Measurements from ENCODE around the gene USP54. TPM values are rescaled to one million over a fixed set of nuclear protein-coding genes. Genes with fewer than 3 reads are reported as not detected.
"Not testable (repeated sequence)": the region's sequence is repeated elsewhere in the genome, so short reads cannot be mapped to it uniquely, and the experiment has no call there.

The USP54 gene
- total and polyA plus RNA-seq, 5 donors, result 7.5 to 65.6 (median 23.8) TPM

DNA sequence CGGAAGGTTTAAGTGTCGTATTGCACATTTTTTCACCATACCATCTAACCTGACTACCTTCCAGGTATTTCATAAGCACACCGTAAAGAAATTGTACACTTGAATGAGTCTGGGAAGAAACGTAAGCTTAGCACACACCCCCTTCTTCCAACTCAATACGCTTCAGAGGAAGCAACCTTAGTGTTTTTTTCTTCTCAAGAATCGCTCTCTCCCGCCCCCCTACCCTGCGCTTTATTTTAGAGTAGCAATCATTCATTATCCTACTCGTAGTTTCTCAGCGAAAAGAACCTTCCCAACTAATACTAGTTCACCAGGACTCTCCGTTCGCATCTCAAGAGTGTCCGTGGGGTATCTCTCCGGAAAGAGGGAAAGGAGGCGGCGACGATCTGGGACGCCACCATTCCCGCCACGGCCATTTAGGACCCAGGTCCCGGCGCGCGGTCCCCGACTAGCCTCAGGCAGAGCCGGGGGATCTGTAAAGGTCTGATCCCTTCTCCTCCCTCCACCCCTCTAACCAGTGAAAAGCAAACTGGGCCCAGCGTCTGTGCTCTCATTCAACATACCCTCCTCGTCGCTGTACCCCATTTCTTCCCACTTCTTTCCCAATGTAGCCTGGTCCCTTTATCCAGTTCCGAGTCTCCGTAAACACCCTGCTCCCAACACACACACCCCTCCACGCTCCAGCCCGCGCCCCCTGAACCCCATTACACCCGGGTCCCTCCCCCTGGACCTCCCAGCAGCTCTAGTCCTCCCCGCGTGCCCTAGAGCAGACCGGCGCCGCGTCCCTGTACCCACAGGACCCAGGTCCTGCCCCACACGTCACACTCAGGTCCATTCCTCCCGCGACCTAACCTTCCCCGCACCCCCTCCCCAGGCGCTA, 34.1 kb upstream of the USP54 start:
- H3K4me1 ChIP-seq (ENCODE audit: control insufficient read depth, insufficient read depth, low read length), result no peaks in the 10 kb centered on the region
- H3K27ac ChIP-seq (ENCODE audit: low read length), result peak overlapping the region; percentile 37
- intact Hi-C loops (cut with DNase I), result no loop called here
- 1% methylated on average over 45 of the region's 46 CpGs for WGBS
- H3K27me3 ChIP-seq (ENCODE audit: control insufficient read depth, insufficient read depth), result no peaks in the 10 kb centered on the region
- peak overlapping the region; percentile 63 for H3K4me3 ChIP-seq (ENCODE audit: low read length)
- peak in 2 of 3 donors; percentile 58 to 63 for DNase-seq
- ATAC-seq, result peak; percentile 45 to 85
- H3K9me3 ChIP-seq (ENCODE audit: control insufficient read depth, low read length), result no peaks in the 10 kb centered on the region

- Histone ChIP-seq H3K4me1 (ENCODE audit: control insufficient read depth, insufficient read depth, low read length) (no peaks in the 10 kb centered on the region), H3K9me3 (ENCODE audit: control insufficient read depth, low read length) (no peaks in the 10 kb centered on the region), H3K27ac (ENCODE audit: low read length) (no peak overlapping the region), H3K27me3 (ENCODE audit: control insufficient read depth, insufficient read depth) (no peaks in the 10 kb centered on the region), H3K4me3 (ENCODE audit: low read length) (no peak overlapping the region)
- DNase-seq (no peak), ATAC-seq (no peak)
- 92% methylated on average over 4 of the region's 4 CpGs for WGBS
- intact Hi-C loops (cut with DNase I), result no loop called here
Measured at GRCh38 chr10:73623056-73623455, 31.9 kb upstream of the USP54 start.

- DNase-seq; H3K27me3 ChIP-seq (ENCODE audit: control insufficient read depth, insufficient read depth); H3K27ac ChIP-seq (ENCODE audit: low read length); H3K4me1 ChIP-seq (ENCODE audit: control insufficient read depth, insufficient read depth, low read length); intact Hi-C loops (cut with DNase I); ATAC-seq; H3K9me3 ChIP-seq (ENCODE audit: control insufficient read depth, low read length); H3K4me3 ChIP-seq (ENCODE audit: low read length): not testable (repeated sequence)
- WGBS, result 93% methylated on average over 12 of the region's 12 CpGs
Measured at GRCh38 chr10:73620974-73621373, 29.8 kb upstream of the USP54 start.

- H3K9me3 ChIP-seq (ENCODE audit: control insufficient read depth, low read length); H3K4me3 ChIP-seq (ENCODE audit: low read length); H3K27me3 ChIP-seq (ENCODE audit: control insufficient read depth, insufficient read depth); ATAC-seq; DNase-seq; H3K4me1 ChIP-seq (ENCODE audit: control insufficient read depth, insufficient read depth, low read length); intact Hi-C loops (cut with DNase I); H3K27ac ChIP-seq (ENCODE audit: low read length): not testable (repeated sequence)
- 99% methylated on average over 8 of the region's 8 CpGs for WGBS
Measured at GRCh38 chr10:73617143-73617542, 26.0 kb upstream of the USP54 start.

GRCh38 chr10:73614720-73615119, 23.6 kb upstream of the USP54 start:
- ATAC-seq, result no peak
- H3K27ac ChIP-seq (ENCODE audit: low read length), result no peak overlapping the region
- no peaks in the 10 kb centered on the region for H3K4me1 ChIP-seq (ENCODE audit: control insufficient read depth, insufficient read depth, low read length)
- no peaks in the 10 kb centered on the region for H3K27me3 ChIP-seq (ENCODE audit: control insufficient read depth, insufficient read depth)
- no peak for DNase-seq
- 94% methylated on average over 3 of the region's 3 CpGs for WGBS
- no peaks in the 10 kb centered on the region for H3K9me3 ChIP-seq (ENCODE audit: control insufficient read depth, low read length)
- intact Hi-C loops (cut with DNase I), result no loop called here
- H3K4me3 ChIP-seq (ENCODE audit: low read length), result no peak overlapping the region

GRCh38 chr10:73609116-73609515, 18.0 kb upstream of the USP54 start:
- Histone ChIP-seq H3K4me3 (ENCODE audit: low read length) (no peak overlapping the region), H3K27ac (ENCODE audit: low read length) (no peak overlapping the region), H3K4me1 (ENCODE audit: control insufficient read depth, insufficient read depth, low read length) (no peaks in the 10 kb centered on the region), H3K27me3 (ENCODE audit: control insufficient read depth, insufficient read depth) (no peaks in the 10 kb centered on the region), H3K9me3 (ENCODE audit: control insufficient read depth, low read length) (no peaks in the 10 kb centered on the region)
- WGBS, result 84% methylated on average over 4 of the region's 4 CpGs
- intact Hi-C loops (cut with DNase I), result no loop called here
- DNase-seq, result no peak
- no peak for ATAC-seq

DNA sequence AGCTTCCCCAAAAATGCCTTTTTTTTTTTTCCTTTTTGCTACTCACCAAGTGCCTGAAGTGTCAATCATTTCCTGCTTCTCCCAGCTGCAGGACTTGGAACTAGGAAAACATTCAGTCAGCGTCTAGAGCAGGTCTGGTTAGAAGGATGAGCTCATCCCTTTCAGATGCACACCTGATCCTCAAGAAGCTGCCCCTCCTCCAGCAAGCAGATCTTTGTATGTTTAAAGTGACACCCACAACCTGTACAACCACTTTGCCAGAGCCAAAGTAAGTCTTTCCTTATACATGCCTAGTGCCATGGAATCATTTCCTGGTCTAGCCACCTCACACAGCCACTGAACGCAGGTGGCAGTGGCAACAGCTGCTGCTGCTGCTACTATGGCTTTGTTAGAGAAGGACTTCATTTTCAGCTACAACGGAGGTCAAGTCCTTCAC, 10.4 kb upstream of the USP54 start:
- no peak overlapping the region for H3K4me3 ChIP-seq (ENCODE audit: low read length)
- intact Hi-C loops (cut with DNase I), result no loop called here
- 49% methylated on average over 3 of the region's 3 CpGs for WGBS

GRCh38 chr10:73597346-73597745, 6.2 kb upstream of the USP54 start:
- H3K9me3 ChIP-seq (ENCODE audit: control insufficient read depth, low read length), result no peaks in the 10 kb centered on the region
- 96% methylated on average over 1 of the region's 1 CpG for WGBS
- H3K27ac ChIP-seq (ENCODE audit: low read length), result no peak overlapping the region
- DNase-seq (no peak), ATAC-seq (no peak)
- no peak overlapping the region for H3K4me3 ChIP-seq (ENCODE audit: low read length)
- H3K27me3 ChIP-seq (ENCODE audit: control insufficient read depth, insufficient read depth), result no peaks in the 10 kb centered on the region
- H3K4me1 ChIP-seq (ENCODE audit: control insufficient read depth, insufficient read depth, low read length), result no peaks in the 10 kb centered on the region
- intact Hi-C loops (cut with DNase I), result no loop called here

More for the DNA sequence above, 10.4 kb upstream of the USP54 start:
- peak in 1 of 2 donors; percentile 38 for ATAC-seq
- no peaks in the 10 kb centered on the region for H3K27me3 ChIP-seq (ENCODE audit: control insufficient read depth, insufficient read depth)
- no peak overlapping the region for H3K27ac ChIP-seq (ENCODE audit: low read length)
- H3K4me1 ChIP-seq (ENCODE audit: control insufficient read depth, insufficient read depth, low read length), result no peaks in the 10 kb centered on the region
- H3K9me3 ChIP-seq (ENCODE audit: control insufficient read depth, low read length), result no peaks in the 10 kb centered on the region
- DNase-seq, result no peak

- 83% methylated on average over 5 of the region's 5 CpGs for WGBS
- intact Hi-C loops (cut with DNase I), result no loop called here
- no peak overlapping the region for H3K4me3 ChIP-seq (ENCODE audit: low read length)
Measured at GRCh38 chr10:73593812-73594211, 2.7 kb upstream of the USP54 start.

DNA sequence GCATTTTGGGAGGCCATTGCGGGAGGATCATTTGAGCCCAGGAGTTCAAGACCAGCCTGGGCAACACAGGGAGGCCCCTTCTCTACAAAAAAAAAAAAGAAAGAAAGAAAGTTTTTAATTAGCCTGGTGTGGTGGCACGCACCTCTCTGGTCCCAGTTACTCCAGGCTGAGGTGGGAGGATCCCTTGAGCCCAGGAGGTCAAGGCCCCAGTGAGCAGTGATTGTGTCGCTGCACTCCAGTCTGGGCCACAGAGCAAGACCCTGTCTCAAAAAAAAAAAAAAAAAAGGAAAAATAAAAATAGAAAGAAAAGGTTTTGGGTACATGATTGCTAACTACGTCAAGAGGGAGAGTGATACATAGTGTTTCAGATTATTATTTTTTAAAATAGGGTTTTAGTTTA, 2.0 kb upstream of the USP54 start:
- intact Hi-C loops (cut with DNase I), result no loop called here
- Histone ChIP-seq H3K9me3 (ENCODE audit: control insufficient read depth, low read length) (no peaks in the 10 kb centered on the region), H3K27me3 (ENCODE audit: control insufficient read depth, insufficient read depth) (no peaks in the 10 kb centered on the region), H3K4me1 (ENCODE audit: control insufficient read depth, insufficient read depth, low read length) (peaks cover 4% of the 10 kb centered on the region), H3K4me3 (ENCODE audit: low read length) (no peak overlapping the region), H3K27ac (ENCODE audit: low read length) (no peak overlapping the region)
- WGBS, result 98% methylated on average over 4 of the region's 4 CpGs
- DNase-seq (no peak), ATAC-seq (no peak)

More at GRCh38 chr10:73593812-73594211, 2.7 kb upstream of the USP54 start:
- DNase-seq (no peak), ATAC-seq (no peak)
- no peaks in the 10 kb centered on the region for H3K27me3 ChIP-seq (ENCODE audit: control insufficient read depth, insufficient read depth)
- H3K9me3 ChIP-seq (ENCODE audit: control insufficient read depth, low read length), result no peaks in the 10 kb centered on the region
- peaks cover 4% of the 10 kb centered on the region for H3K4me1 ChIP-seq (ENCODE audit: control insufficient read depth, insufficient read depth, low read length)
- no peak overlapping the region for H3K27ac ChIP-seq (ENCODE audit: low read length)

- Histone ChIP-seq H3K27me3 (ENCODE audit: control insufficient read depth, insufficient read depth) (no peaks in the 10 kb centered on the region), H3K27ac (ENCODE audit: low read length) (no peak overlapping the region), H3K4me3 (ENCODE audit: low read length) (no peak overlapping the region), H3K4me1 (ENCODE audit: control insufficient read depth, insufficient read depth, low read length) (peaks cover 4% of the 10 kb centered on the region), H3K9me3 (ENCODE audit: control insufficient read depth, low read length) (no peaks in the 10 kb centered on the region)
- peak; percentile 28 to 61 (median 58) for DNase-seq
- ATAC-seq, result peak; percentile 73 to 86
- 41% methylated on average over 3 of the region's 3 CpGs for WGBS
- intact Hi-C loops (cut with DNase I), result no loop called here
Measured at GRCh38 chr10:73591935-73592699, 975 bp upstream of the USP54 start.

Data from right cardiac atrium (tissue), 5 donors.